Activated CD8-positive, alpha-beta memory T cell treated with anti-CD3 and anti-CD28 coated beads for 1 hour (primary cell): ENCODE results near the gene NMT1.

ENCODE experiments used
- DNase-seq, 2 donors: peaks; one replicate each; pipeline ENCODE4 v3.0.0-alpha.2; 2020; ENCODE audit warnings: low read depth in 1 of 2; ENCODE audit errors: extremely low read depth in 1 of 2

The NMT1 gene

GRCh38 chr17:45132572-45133463 lies 71.7 kb downstream of the NMT1 start:
- peak in 1 of 2 donors; percentile 59 for DNase-seq

GRCh38 chr17:45135192-45135977 lies 74.3 kb downstream of the NMT1 start, which contains the start of gene ACBD4:
Gene ACBD4 (plus strand): TSS chr17:45135687. CDS start chr17:45136145, 458 bp downstream.
- peak; percentile 95 to 98 for DNase-seq

GRCh38 chr17:45135978-45136791 lies 75.1 kb downstream of the NMT1 start:
- no peak for DNase-seq

- no peak for DNase-seq
Measured at GRCh38 chr17:45136846-45137560, 75.9 kb downstream of the NMT1 start.

GRCh38 chr17:45137561-45138305 lies 76.6 kb downstream of the NMT1 start:
- DNase-seq, result no peak

GRCh38 chr17:45138911-45139532 lies 77.9 kb downstream of the NMT1 start:
- no peak for DNase-seq

GRCh38 chr17:45139533-45139920 lies 78.4 kb downstream of the NMT1 start:
- DNase-seq, result no peak

GRCh38 chr17:45143094-45143670 lies 82.1 kb downstream of the NMT1 start:
- no peak for DNase-seq

GRCh38 chr17:45143767-45144198 lies 82.7 kb downstream of the NMT1 start:
- DNase-seq, result no peak

- DNase-seq, result no peak
Measured at GRCh38 chr17:45144199-45145034, 83.3 kb downstream of the NMT1 start.

- DNase-seq, result no peak
Measured at GRCh38 chr17:45145035-45145389, 83.9 kb downstream of the NMT1 start.

GRCh38 chr17:45146166-45146565 lies 85.0 kb downstream of the NMT1 start:
- no peak for DNase-seq

GRCh38 chr17:45146592-45146889 lies 85.4 kb downstream of the NMT1 start:
- DNase-seq, result no peak

- DNase-seq, result no peak
Measured at GRCh38 chr17:45146890-45147580, 85.9 kb downstream of the NMT1 start.

GRCh38 chr17:45147581-45148182 lies 86.6 kb downstream of the NMT1 start:
- peak in 1 of 2 donors; percentile 44 for DNase-seq

- peak; percentile 96 to 99 for DNase-seq
Measured at GRCh38 chr17:45148183-45149036, 87.3 kb downstream of the NMT1 start, which contains the start of gene HEXIM1. Gene HEXIM1 (plus strand): TSS chr17:45148475. CDS start chr17:45149191, 716 bp downstream.
